Neural cell (in vitro differentiated cells): ENCODE results near the gene FNDC8. TPM values are rescaled to one million over a fixed set of nuclear protein-coding genes. Genes with fewer than 3 reads are reported as not detected.
"Not testable (repeated sequence)": the region's sequence is repeated elsewhere in the genome, so short reads cannot be mapped to it uniquely, and the experiment has no call there.

Experiments used
- H2AFZ ChIP-seq: fragments of 200-600, 300-800 bp; sonication (generic), shearing (Covaris generic); 2 replicates; pipeline ENCODE4 v1.6.0; 2014; ENCODE audit warnings: low read depth, mild to moderate bottlenecking, antibody characterized with exemption, low read length, moderate library complexity
- H3F3A ChIP-seq: fragments of 200-600 bp; shearing (Covaris generic); 2 replicates; pipeline ENCODE4 v1.6.1; 2016; ENCODE audit warnings: mild to moderate bottlenecking, moderate library complexity, mixed read lengths, antibody characterized with exemption, low read length; ENCODE audit not compliant: insufficient read depth, poor library complexity, severe bottlenecking
- H3K27ac ChIP-seq: fragments of 200-600, 300-800 bp; sonication (generic), shearing (Covaris generic); 2 replicates; pipeline ENCODE4 v1.5.1; 2014; ENCODE audit warnings: mild to moderate bottlenecking, low read length, moderate library complexity
- H3K27me3 ChIP-seq: fragments of 300-800, 200-600 bp; sonication (generic), shearing (Covaris generic); 2 replicates; pipeline ENCODE4 v1.6.0; 2014; ENCODE audit warnings: mild to moderate bottlenecking, low read depth, low read length, moderate library complexity; ENCODE audit not compliant: insufficient read depth
- H3K36me3 ChIP-seq: fragments of 300-800, 200-600 bp; sonication (generic), shearing (Covaris generic); 2 replicates; pipeline ENCODE4 v1.5.1; 2014; ENCODE audit warnings: mild to moderate bottlenecking, antibody characterized with exemption, low read length, moderate library complexity; ENCODE audit not compliant: insufficient read depth
- H3K4me2 ChIP-seq: fragments of 300-800, 200-600 bp; sonication (generic), shearing (Covaris generic); 2 replicates; pipeline ENCODE4 v1.6.0; 2014; ENCODE audit warnings: mild to moderate bottlenecking, low read length
- H3K4me3 ChIP-seq: fragments of 300-800, 200-600 bp; sonication (generic), shearing (Covaris generic); 2 replicates; pipeline ENCODE4 v1.5.1; 2014; ENCODE audit warnings: mild to moderate bottlenecking, low read length, moderate library complexity
- H3K79me2 ChIP-seq: fragments of 200-600 bp; shearing (Covaris generic); replicated peaks from 2 replicates; pipeline ENCODE4 v1.6.0; 2014; ENCODE audit warnings: mild to moderate bottlenecking, low read length, moderate library complexity; ENCODE audit not compliant: insufficient read depth
- H3K9ac ChIP-seq: fragments of 300-800, 200-600 bp; sonication (generic), shearing (Covaris generic); 2 replicates; pipeline ENCODE4 v1.6.1; 2016; ENCODE audit warnings: mild to moderate bottlenecking, low read length, mixed read lengths
- H3K9me2 ChIP-seq: fragments of 200-600 bp; shearing (Covaris generic); 2 replicates; pipeline ENCODE4 v1.6.1; 2016; ENCODE audit warnings: mild to moderate bottlenecking, low read length, mixed read lengths; ENCODE audit not compliant: insufficient read depth
- H3K9me3 ChIP-seq: fragments of 200-600, 300-800 bp; sonication (generic), shearing (Covaris generic); 2 replicates; pipeline ENCODE4 v1.6.1; 2016; ENCODE audit warnings: mild to moderate bottlenecking, mixed run types, low read length, moderate library complexity, mixed read lengths
- H4K20me1 ChIP-seq: fragments of 200-600 bp; shearing (Covaris generic); 2 replicates; pipeline ENCODE4 v1.6.1; 2016; ENCODE audit warnings: mild to moderate bottlenecking, mixed run types; ENCODE audit not compliant: insufficient read depth
- EP300 ChIP-seq: fragments of 450-650 bp; conservative IDR thresholded peaks from 2 replicates; pipeline ENCODE4 v1.6.1; 2014; ENCODE audit warnings: antibody characterized with exemption, mild to moderate bottlenecking, moderate library complexity; ENCODE audit not compliant: poor library complexity, severe bottlenecking
- EZH2 ChIP-seq: fragments of 200-600, 300-800 bp; shearing (Covaris generic), sonication (generic); IDR thresholded peaks from 2 replicates; pipeline ENCODE4 v1.6.1; 2014; ENCODE audit warnings: antibody characterized with exemption, low read length, borderline replicate concordance, mild to moderate bottlenecking; ENCODE audit not compliant: insufficient read depth, poor library complexity, severe bottlenecking
- MXI1 ChIP-seq: fragments of 450-650 bp; conservative IDR thresholded peaks from 2 replicates; pipeline ENCODE4 v1.6.1; 2014; ENCODE audit warnings: antibody characterized with exemption, mild to moderate bottlenecking; ENCODE audit not compliant: poor library complexity, severe bottlenecking
- POLR2AphosphoS5 ChIP-seq: IDR thresholded peaks from 2 replicates; pipeline ENCODE4 v1.6.1; 2012
- RAD21 ChIP-seq: fragments of 450-650 bp; conservative IDR thresholded peaks from 2 replicates; pipeline ENCODE4 v1.6.1; 2014; ENCODE audit warnings: antibody characterized with exemption, mild to moderate bottlenecking, moderate library complexity
- SMC3 ChIP-seq: fragments of 450-650 bp; conservative IDR thresholded peaks from 2 replicates; pipeline ENCODE4 v1.6.1; 2014; ENCODE audit warnings: antibody characterized with exemption, mild to moderate bottlenecking, moderate library complexity; ENCODE audit not compliant: poor library complexity
- TAF1 ChIP-seq: IDR thresholded peaks from 2 replicates; pipeline ENCODE4 v1.6.1; 2012; ENCODE audit warnings: low read depth
- polyA plus RNA-seq: library from polyadenylated mRNA; depleted of rRNA; stranded (reverse); fragments of >200 nt; gene quantifications from 2 replicates; pipeline ENCODE4 v1.2.3, GENCODE V29; 2014
- TF ChIP-seq, protein P1 (sequence below): fragments of 450-650 bp; IDR thresholded peaks from 2 replicates; pipeline ENCODE4 v1.5.1; 2014; ENCODE audit warnings: antibody characterized with exemption, mild to moderate bottlenecking, moderate library complexity; ENCODE audit not compliant: poor library complexity, severe bottlenecking
- TF ChIP-seq, protein P2 (sequence below): IDR thresholded peaks from 2 replicates; pipeline ENCODE4 v1.6.1; 2012; ENCODE audit warnings: borderline replicate concordance

FNDC8 gene
- polyA plus RNA-seq, 1 donor from 2014 or later: not detected

DNA sequence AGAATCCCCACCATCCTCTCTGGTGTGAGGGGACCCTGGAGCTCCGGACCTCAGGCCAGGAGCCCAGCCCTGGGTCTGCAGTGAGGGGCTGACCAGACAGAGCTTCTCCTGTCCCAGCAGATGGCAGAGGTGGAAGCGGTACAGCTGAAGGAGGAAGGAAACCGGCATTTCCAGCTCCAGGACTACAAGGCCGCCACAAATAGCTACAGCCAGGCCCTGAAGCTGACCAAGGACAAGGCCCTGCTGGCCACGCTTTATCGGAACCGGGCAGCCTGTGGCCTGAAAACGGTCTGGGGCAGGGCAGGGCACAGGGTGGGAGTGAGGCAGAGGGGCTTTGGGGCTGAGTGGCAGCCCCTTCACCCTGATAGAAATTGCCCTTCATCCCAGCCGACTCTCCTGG lies 26.7 kb downstream of the FNDC8 start:
- TF ChIP-seq POLR2AphosphoS5 (no peak), EZH2 (no peak), EP300 (no peak), MXI1 (no peak), RAD21 (no peak), SMC3 (no peak), TAF1 (no peak)
- TF ChIP-seq, protein P1, sequence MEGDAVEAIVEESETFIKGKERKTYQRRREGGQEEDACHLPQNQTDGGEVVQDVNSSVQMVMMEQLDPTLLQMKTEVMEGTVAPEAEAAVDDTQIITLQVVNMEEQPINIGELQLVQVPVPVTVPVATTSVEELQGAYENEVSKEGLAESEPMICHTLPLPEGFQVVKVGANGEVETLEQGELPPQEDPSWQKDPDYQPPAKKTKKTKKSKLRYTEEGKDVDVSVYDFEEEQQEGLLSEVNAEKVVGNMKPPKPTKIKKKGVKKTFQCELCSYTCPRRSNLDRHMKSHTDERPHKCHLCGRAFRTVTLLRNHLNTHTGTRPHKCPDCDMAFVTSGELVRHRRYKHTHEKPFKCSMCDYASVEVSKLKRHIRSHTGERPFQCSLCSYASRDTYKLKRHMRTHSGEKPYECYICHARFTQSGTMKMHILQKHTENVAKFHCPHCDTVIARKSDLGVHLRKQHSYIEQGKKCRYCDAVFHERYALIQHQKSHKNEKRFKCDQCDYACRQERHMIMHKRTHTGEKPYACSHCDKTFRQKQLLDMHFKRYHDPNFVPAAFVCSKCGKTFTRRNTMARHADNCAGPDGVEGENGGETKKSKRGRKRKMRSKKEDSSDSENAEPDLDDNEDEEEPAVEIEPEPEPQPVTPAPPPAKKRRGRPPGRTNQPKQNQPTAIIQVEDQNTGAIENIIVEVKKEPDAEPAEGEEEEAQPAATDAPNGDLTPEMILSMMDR: no peak
- TF ChIP-seq, protein P2, sequence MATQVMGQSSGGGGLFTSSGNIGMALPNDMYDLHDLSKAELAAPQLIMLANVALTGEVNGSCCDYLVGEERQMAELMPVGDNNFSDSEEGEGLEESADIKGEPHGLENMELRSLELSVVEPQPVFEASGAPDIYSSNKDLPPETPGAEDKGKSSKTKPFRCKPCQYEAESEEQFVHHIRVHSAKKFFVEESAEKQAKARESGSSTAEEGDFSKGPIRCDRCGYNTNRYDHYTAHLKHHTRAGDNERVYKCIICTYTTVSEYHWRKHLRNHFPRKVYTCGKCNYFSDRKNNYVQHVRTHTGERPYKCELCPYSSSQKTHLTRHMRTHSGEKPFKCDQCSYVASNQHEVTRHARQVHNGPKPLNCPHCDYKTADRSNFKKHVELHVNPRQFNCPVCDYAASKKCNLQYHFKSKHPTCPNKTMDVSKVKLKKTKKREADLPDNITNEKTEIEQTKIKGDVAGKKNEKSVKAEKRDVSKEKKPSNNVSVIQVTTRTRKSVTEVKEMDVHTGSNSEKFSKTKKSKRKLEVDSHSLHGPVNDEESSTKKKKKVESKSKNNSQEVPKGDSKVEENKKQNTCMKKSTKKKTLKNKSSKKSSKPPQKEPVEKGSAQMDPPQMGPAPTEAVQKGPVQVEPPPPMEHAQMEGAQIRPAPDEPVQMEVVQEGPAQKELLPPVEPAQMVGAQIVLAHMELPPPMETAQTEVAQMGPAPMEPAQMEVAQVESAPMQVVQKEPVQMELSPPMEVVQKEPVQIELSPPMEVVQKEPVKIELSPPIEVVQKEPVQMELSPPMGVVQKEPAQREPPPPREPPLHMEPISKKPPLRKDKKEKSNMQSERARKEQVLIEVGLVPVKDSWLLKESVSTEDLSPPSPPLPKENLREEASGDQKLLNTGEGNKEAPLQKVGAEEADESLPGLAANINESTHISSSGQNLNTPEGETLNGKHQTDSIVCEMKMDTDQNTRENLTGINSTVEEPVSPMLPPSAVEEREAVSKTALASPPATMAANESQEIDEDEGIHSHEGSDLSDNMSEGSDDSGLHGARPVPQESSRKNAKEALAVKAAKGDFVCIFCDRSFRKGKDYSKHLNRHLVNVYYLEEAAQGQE: no peak
- Histone ChIP-seq H3F3A (no peaks in the 10 kb centered on the region), H3K4me3 (no peak overlapping the region), H3K4me2 (no peak overlapping the region), H4K20me1 (no peaks in the 10 kb centered on the region), H2AFZ (no peak overlapping the region), H3K9me3 (no peaks in the 10 kb centered on the region), H3K27ac (no peak overlapping the region), H3K9me2 (no peaks in the 10 kb centered on the region), H3K79me2 (no peaks in the 10 kb centered on the region), H3K36me3 (no peaks in the 10 kb centered on the region), H3K27me3 (no peaks in the 10 kb centered on the region), H3K9ac (no peak overlapping the region)

- TF ChIP-seq MXI1 (no peak), TAF1 (no peak), EP300 (no peak), EZH2 (no peak), RAD21 (no peak), POLR2AphosphoS5 (no peak), SMC3 (no peak)
- TF ChIP-seq, protein P1: no peak
- TF ChIP-seq, protein P2: no peak
- H3K4me2 ChIP-seq: no peak overlapping the region
- no peaks in the 10 kb centered on the region for H3K27me3 ChIP-seq
- no peak overlapping the region for H2AFZ ChIP-seq
- no peaks in the 10 kb centered on the region for H3K36me3 ChIP-seq
- no peak overlapping the region for H3K9ac ChIP-seq
- H3K79me2 ChIP-seq: no peaks in the 10 kb centered on the region
- H3K9me3 ChIP-seq: no peaks in the 10 kb centered on the region
- H3K4me3 ChIP-seq: no peak overlapping the region
- no peaks in the 10 kb centered on the region for H3K9me2 ChIP-seq
- H3K27ac ChIP-seq: no peak overlapping the region
- no peaks in the 10 kb centered on the region for H4K20me1 ChIP-seq
- H3F3A ChIP-seq: no peaks in the 10 kb centered on the region
Measured at GRCh38 chr17:35149941-35150340, 28.5 kb downstream of the FNDC8 start.

- H3K4me2 ChIP-seq, H3K27me3 ChIP-seq, H3K36me3 ChIP-seq, H4K20me1 ChIP-seq, H3K4me3 ChIP-seq, H3K79me2 ChIP-seq, H3K9ac ChIP-seq, H3K9me2 ChIP-seq, H3F3A ChIP-seq, H2AFZ ChIP-seq, H3K27ac ChIP-seq, H3K9me3 ChIP-seq: not testable (repeated sequence)
Measured at GRCh38 chr17:35151080-35151479, 29.7 kb downstream of the FNDC8 start.
